IMR-90 (cell line): Measurements from ENCODE around the gene FOXP1. TPM values are rescaled to one million over a fixed set of nuclear protein-coding genes. Genes with fewer than 3 reads are reported as not detected.

Experiments
- ATAC-seq: fragments of 200-7000 bp; cut with Tn5 transposase; 2 replicates; pipeline ENCODE4 v1.9.1; 2020; ENCODE audit warnings: low read depth, mild to moderate bottlenecking, moderate library complexity
- BruUV-seq: library from RNA; stranded (reverse); fragments of 400-500 nt; replicated peaks from 2 replicates; lab custom pipeline; 2021; lab: Mats Ljungman, UMichigan
- CTCF ChIA-PET: fragments of 300-600 bp; formaldehyde crosslinking; extraction: SDS; loops from one replicate; lab custom pipeline; 2021; ENCODE audit warnings: antibody characterized with exemption; lab: Yijun Ruan, JAX
- POLR2A ChIA-PET: fragments of 300-600 bp; sonication (Branson Sonifier 250); formaldehyde crosslinking; loops from one replicate; lab custom pipeline; 2022; ENCODE audit warnings: antibody characterized with exemption; ENCODE audit not compliant: unreplicated experiment; lab: Charles Lee
- DNase-seq: peaks from one replicate; pipeline ENCODE4 v3.0.0; 2013
- H2AFZ ChIP-seq: replicated peaks from 2 replicates; pipeline ENCODE3; 2013; ENCODE audit warnings: low read length, mild to moderate bottlenecking; ENCODE audit not compliant: poor library complexity
- H2AK5ac ChIP-seq: 2 replicates; pipeline ENCODE4 v1.6.1; 2013; ENCODE audit warnings: low read depth, low read length, inconsistent platforms
- H2AK9ac ChIP-seq: replicated peaks from 2 replicates; pipeline ENCODE3; 2013; ENCODE audit warnings: mild to moderate bottlenecking, low read depth, low read length, moderate library complexity; ENCODE audit not compliant: poor library complexity
- H2BK120ac ChIP-seq: 2 replicates; pipeline ENCODE4 v1.6.1; 2013; ENCODE audit warnings: low read depth, low read length, inconsistent platforms
- H2BK15ac ChIP-seq: 3 replicates; pipeline ENCODE4 v1.6.1; 2013; ENCODE audit warnings: low read depth, low read length, inconsistent platforms
- H2BK20ac ChIP-seq: 2 replicates; pipeline ENCODE4 v1.6.1; 2013; ENCODE audit warnings: low read depth, mild to moderate bottlenecking, inconsistent platforms, low read length, moderate library complexity
- H2BK5ac ChIP-seq: 2 replicates; pipeline ENCODE4 v1.6.1; 2013; ENCODE audit warnings: mild to moderate bottlenecking, low read depth, low read length, inconsistent platforms; ENCODE audit not compliant: poor library complexity, severe bottlenecking
- H3K14ac ChIP-seq: replicated peaks from 2 replicates; pipeline ENCODE4 v1.6.1; 2013; ENCODE audit warnings: low read depth, low read length, inconsistent platforms
- H3K18ac ChIP-seq: 2 replicates; pipeline ENCODE4 v1.6.1; 2013; ENCODE audit warnings: low read depth, low read length, control low read depth
- H3K23ac ChIP-seq: 2 replicates; pipeline ENCODE4 v1.6.1; 2013; ENCODE audit warnings: low read depth, low read length, inconsistent platforms
- H3K27ac ChIP-seq: 2 replicates; pipeline ENCODE4 v1.5.1; 2013; ENCODE audit warnings: mild to moderate bottlenecking, control low read depth, low read length; ENCODE audit not compliant: insufficient read depth
- H3K27me3 ChIP-seq: 2 replicates; pipeline ENCODE4 v1.6.1; 2013; ENCODE audit warnings: low read length; ENCODE audit not compliant: control insufficient read depth, insufficient read depth
- H3K36me3 ChIP-seq: 2 replicates; pipeline ENCODE4 v1.6.1; 2013; ENCODE audit warnings: low read length, mixed read lengths; ENCODE audit not compliant: control insufficient read depth, insufficient read depth
- H3K4ac ChIP-seq: 2 replicates; pipeline ENCODE4 v1.6.1; 2013; ENCODE audit warnings: low read depth, low read length, inconsistent platforms
- H3K4me1 ChIP-seq: 2 replicates; pipeline ENCODE4 v1.6.1; 2013; ENCODE audit warnings: low read length, mixed read lengths; ENCODE audit not compliant: control insufficient read depth, insufficient read depth
- H3K4me2 ChIP-seq: 2 replicates; pipeline ENCODE4 v1.6.1; 2013; ENCODE audit warnings: low read depth, mild to moderate bottlenecking, control low read depth, low read length, moderate library complexity
- H3K4me3 ChIP-seq: 2 replicates; pipeline ENCODE4 v1.5.1; 2013; ENCODE audit warnings: low read depth, mild to moderate bottlenecking, control low read depth, low read length, moderate library complexity; ENCODE audit not compliant: insufficient read depth
- H3K56ac ChIP-seq: 2 replicates; pipeline ENCODE4 v1.6.1; 2013; ENCODE audit warnings: low read length, inconsistent platforms; ENCODE audit not compliant: insufficient read depth; ENCODE audit errors: extremely low read depth
- H3K79me1 ChIP-seq, 2 experiments: 2 replicates each; pipeline ENCODE4 v1.6.1; 2013; ENCODE audit warnings: low read length in 2 of 2, inconsistent platforms in 1 of 2, low read depth in 1 of 2
- H3K9ac ChIP-seq: 2 replicates; pipeline ENCODE4 v1.6.1; 2013; ENCODE audit warnings: low read depth, low read length, control low read depth
- H3K9me1 ChIP-seq: 2 replicates; pipeline ENCODE4 v1.6.1; 2013; ENCODE audit warnings: low read length, inconsistent platforms; ENCODE audit not compliant: insufficient read depth
- H3K9me3 ChIP-seq: 2 replicates; pipeline ENCODE4 v1.6.1; 2013; ENCODE audit warnings: low read length; ENCODE audit not compliant: control insufficient read depth, insufficient read depth
- H4K20me1 ChIP-seq: 2 replicates; pipeline ENCODE4 v1.6.1; 2013; ENCODE audit warnings: low read length, inconsistent platforms; ENCODE audit not compliant: insufficient read depth
- H4K5ac ChIP-seq: 2 replicates; pipeline ENCODE4 v1.6.1; 2013; ENCODE audit warnings: mild to moderate bottlenecking, low read depth, low read length, control low read depth
- H4K8ac ChIP-seq, 2 experiments: 2 replicates each; pipeline ENCODE4 v1.6.1; 2013; ENCODE audit warnings: low read depth in 2 of 2, low read length in 2 of 2, control low read depth in 1 of 2, inconsistent platforms in 1 of 2
- H4K91ac ChIP-seq: 2 replicates; pipeline ENCODE4 v1.6.1; 2013; ENCODE audit warnings: low read depth, low read length, inconsistent platforms; ENCODE audit not compliant: insufficient read depth
- BHLHE40 ChIP-seq: fragments of 150-350 bp; IDR thresholded peaks from 2 replicates; pipeline ENCODE4 v1.6.1; 2016; ENCODE audit warnings: mild to moderate bottlenecking, low read depth, low read length
- CHD1 ChIP-seq: IDR thresholded peaks from 2 replicates; pipeline ENCODE4 v1.6.1; 2012; ENCODE audit warnings: low read depth, low read length, improper control_type of control experiment
- CTCF ChIP-seq: conservative IDR thresholded peaks from 2 replicates; pipeline ENCODE4 v1.5.1; 2012; ENCODE audit warnings: mild to moderate bottlenecking, low read depth, low read length, improper control_type of control experiment
- RCOR1 ChIP-seq: IDR thresholded peaks from 2 replicates; pipeline ENCODE4 v1.6.1; 2012; ENCODE audit warnings: mild to moderate bottlenecking, low read length, improper control_type of control experiment; ENCODE audit not compliant: insufficient replicate concordance
- SMC3 ChIP-seq: fragments of 150-350 bp; IDR thresholded peaks from 2 replicates; pipeline ENCODE4 v1.6.1; 2016; ENCODE audit warnings: low read depth, mild to moderate bottlenecking, antibody characterized with exemption, low read length, moderate library complexity
- USF2 ChIP-seq: fragments of 150-350 bp; IDR thresholded peaks from 2 replicates; pipeline ENCODE4 v1.6.1; 2017; ENCODE audit warnings: mild to moderate bottlenecking, antibody characterized with exemption, low read length, low read depth
- WGBS, 2 experiments: methylation state at CpG; one replicate each; pipeline versions ENCODE4 v1.1.5 to v1.1.7; 2013; ENCODE audit warnings: missing lambda C conversion rate in 2 of 2; ENCODE audit not compliant: insufficient read length in 1 of 2; ENCODE audit errors: extremely low coverage in 2 of 2; 5-methylcytosine and 5-hydroxymethylcytosine counted together
- dilution Hi-C: fragments of 300-500 bp; cut with HindIII; formaldehyde crosslinking; loops from one replicate; pipeline ENCODE4 v1.14.3; 2018; ENCODE audit warnings: low sequenced_read_pairs; ENCODE audit not compliant: unreplicated experiment
- in situ Hi-C: fragments of 300-500 bp; cut with MboI; formaldehyde crosslinking; loops from 3 replicates; pipeline ENCODE4 v1.14.3; 2019; ENCODE audit warnings: low sequenced_read_pairs, inconsistent platforms, mixed read lengths
- intact Hi-C: fragments of 100-400 bp; cut with micrococcal nuclease; formaldehyde crosslinking; loops from 2 replicates; pipeline ENCODE4 v1.10.0; 2022
- polyA plus RNA-seq, 3 experiments: library from polyadenylated mRNA; depleted of rRNA; stranded (reverse); fragments of >200 nt; gene quantifications; 2 replicates each; pipeline ENCODE4 v1.2.3, GENCODE V29; 2012; ENCODE audit warnings: low replicate concordance in 1 of 3
- total RNA-seq: library from RNA; depleted of rRNA; stranded (reverse); fragments of >200 nt; gene quantifications from 2 replicates; pipeline ENCODE4 v1.2.3, GENCODE V29; 2012

FOXP1 gene
- total and polyA plus RNA-seq, 2 of the 4 experiments (the other 2 are of a cell fraction) = 37.0 to 132 TPM

- no peak for TF ChIP-seq USF2
Measured at GRCh38 chr3:71521940-71522876, 61.3 kb downstream of the FOXP1 start (continued).

- Histone ChIP-seq H3K9me3 (no peaks in the 10 kb centered on the region), H3K4me3 (no peak overlapping the region), H2BK15ac (0 out of 3 replicates have a peak overlapping the region, but pooled peaks have one; percentile 2), H3K9me1 (peaks cover 4% of the 10 kb centered on the region; the same call in 1 of the 2 replicates), H3K4ac (peak overlapping the region; percentile 24), H4K5ac (no peak overlapping the region), H3K18ac (no peak overlapping the region), H3K4me1 (peaks cover 2% of the 10 kb centered on the region; the same call in 1 of the 2 replicates), H2BK120ac (no peak overlapping the region), H3K14ac (no peak overlapping the region), H3K23ac (no peak overlapping the region), H3K36me3 (no peaks in the 10 kb centered on the region; the same call in 1 of the 2 replicates), H4K20me1 (no peaks in the 10 kb centered on the region), H3K4me2 (no peak overlapping the region), H2BK5ac (no peak overlapping the region), H2BK20ac (no peak overlapping the region), H3K9ac (no peak overlapping the region), H2AFZ (no peak overlapping the region), H4K8ac (no peak overlapping the region), H3K27ac (no peak overlapping the region), H2AK5ac (peak overlapping the region; percentile 13; the same call in 1 of the 2 replicates), H4K91ac (no peak overlapping the region), H3K56ac (no peak overlapping the region), H3K27me3 (no peaks in the 10 kb centered on the region), H2AK9ac (no peak overlapping the region), H3K79me1 (peaks cover 20 to 35% of the 10 kb centered on the region in 2 experiments)
- POLR2A ChIA-PET = no interaction called here
- intact Hi-C loops = no loop called here
- ATAC-seq = no peak
- no peak for DNase-seq
- WGBS, 2 experiments = 95% methylated on average over 4 of the region's 4 CpGs; no CpG with 5 or more reads in 1 of the 2 experiments
- CTCF ChIA-PET = no interaction called here
- dilution Hi-C loops = no loop called here
- BruUV-seq = no TSS peak
- in situ Hi-C loops = no loop called here
- no peak for TF ChIP-seq USF2
- TF ChIP-seq CTCF = no peak
- no peak for TF ChIP-seq RCOR1
- no peak for TF ChIP-seq BHLHE40
- TF ChIP-seq CHD1 = no peak
- TF ChIP-seq SMC3 = no peak
Measured at GRCh38 chr3:71521021-71521352, 62.5 kb downstream of the FOXP1 start.
